Stomach (tissue), 9 donors: Measurements from ENCODE around the gene TBX6. TPM values are rescaled to one million over a fixed set of nuclear protein-coding genes. Genes with fewer than 3 reads are reported as not detected.

Experiments used
- DNase-seq, 2 donors: peaks; one replicate each; pipeline versions ENCODE4 v3.0.0 to v3.0.0-alpha.2; 2013 to 2019
- H3K27ac ChIP-seq, 5 donors: fragments of 200-600 bp in 4 of 5; sonication (generic) in 4 of 5; one replicate each; pipeline ENCODE4 v1.5.1; 2013 to 2019; ENCODE audit warnings: mild to moderate bottlenecking in 1 of 5, moderate library complexity in 1 of 5
- H3K27me3 ChIP-seq, 3 donors: fragments of 200-600 bp; sonication (generic); one replicate each; pipeline ENCODE4 v1.5.1; 2017 to 2019; ENCODE audit warnings: mixed run types in 1 of 3
- H3K36me3 ChIP-seq, 4 donors: fragments of 200-600 bp; sonication (generic); 1 replicate in 3 of 4; 2 replicates in 1 of 4; pipeline ENCODE4 v1.5.1; 2016 to 2019
- H3K4me1 ChIP-seq, 4 donors: fragments of 200-600 bp; sonication (generic); one replicate each; pipeline ENCODE4 v1.5.1; 2016 to 2019
- H3K4me3 ChIP-seq, 4 donors: fragments of 200-600 bp; sonication (generic) in 3 of 4; one replicate each; pipeline ENCODE4 v1.5.1; 2016 to 2019; ENCODE audit warnings: mild to moderate bottlenecking in 1 of 4
- H3K9me3 ChIP-seq, 4 donors: fragments of 200-600 bp; sonication (generic); one replicate each; pipeline ENCODE4 v1.5.1; 2016 to 2019
- CTCF ChIP-seq, 7 experiments: fragments of 450-650 bp in 4 of 7; fragments of 200-600 bp in 3 of 7; sonication (generic) in 3 of 7; IDR thresholded peaks; one replicate each; pipeline ENCODE4 v1.5.1; 2016 to 2019; ENCODE audit warnings: antibody characterized with exemption in 7 of 7, control low read depth in 2 of 7, mild to moderate bottlenecking in 1 of 7
- EP300 ChIP-seq: sonication (generic); formaldehyde crosslinking; IDR thresholded peaks from one replicate; pipeline ENCODE4 v1.6.1; 2017; ENCODE audit warnings: antibody characterized with exemption
- POLR2A ChIP-seq, 4 donors: fragments of 450-650 bp; IDR thresholded peaks; one replicate each; pipeline ENCODE4 v1.6.1; 2016; ENCODE audit warnings: antibody characterized with exemption in 4 of 4, control low read depth in 2 of 4, mild to moderate bottlenecking in 1 of 4, moderate library complexity in 1 of 4
- POLR2AphosphoS5 ChIP-seq, 3 donors: sonication (generic); formaldehyde crosslinking; IDR thresholded peaks; one replicate each; pipeline ENCODE4 v1.6.1; 2016; ENCODE audit warnings: antibody characterized with exemption in 3 of 3
- WGBS, 5 donors: extraction: QIAGEN DNeasy Blood & Tissue Kit in 3 of 5; methylation state at CpG; one replicate each; pipeline versions ENCODE4 v1.1.5 to v1.1.7; 2013 to 2018; 5-methylcytosine and 5-hydroxymethylcytosine counted together
- intact Hi-C: fragments of 100-400 bp; cut with DNase I; formaldehyde crosslinking; loops from one replicate; pipeline ENCODE4 v1.15.1; 2023; ENCODE audit warnings: low total_unique reads
- polyA plus RNA-seq, 3 donors: library from polyadenylated mRNA; stranded (reverse); fragments of 200-250 nt; gene quantifications; one replicate each; pipeline ENCODE4 v1.2.3, GENCODE V29; 2013
- total RNA-seq, 5 donors: library from RNA; depleted of rRNA; stranded (reverse); fragments of >200 nt; gene quantifications; one replicate each; pipeline versions ENCODE4 v1.1.0 to v1.2.3, GENCODE V29; 2014 to 2016
- donor health status: healthy with polysubstance abuse.
- donor health status: Bipolar disorder and iron deficiency.
- donor health status: healthy.

The TBX6 gene
- total and polyA plus RNA-seq, 8 donors: 1.1 to 25.0 (median 2.5) TPM; not detected in 3

- Histone ChIP-seq H3K4me1 (peaks cover 0 to 6% (median 0%) of the 10 kb centered on the region in 4 donors), H3K4me3 (no peak overlapping the region), H3K36me3 (no peaks in the 10 kb centered on the region), H3K27me3 (peaks cover 0 to 53% (median under 1%) of the 10 kb centered on the region in 3 donors), H3K9me3 (no peaks in the 10 kb centered on the region), H3K27ac (no peak overlapping the region)
- intact Hi-C loops: no loop called here
- whole genome bisulfite sequencing, 5 donors: 61 to 76% (median 63%) methylated on average over 5 of the region's 5 CpGs
- no peak for DNase-seq
- no peak for TF ChIP-seq POLR2AphosphoS5 (IDR thresholded peaks at IDR 0.05)
- no peak for TF ChIP-seq EP300
- TF ChIP-seq POLR2A (IDR thresholded peaks at IDR 0.05): no peak
- TF ChIP-seq CTCF (IDR thresholded peaks at IDR 0.05): no peak
Observed at GRCh38 chr16:30040221-30040620, 51.5 kb downstream of the TBX6 start.

Other genes with a start within 250 kb of the TBX6 start
- 10 to 100 TPM in 4 of 5 donors, 1 to 10 TPM in 1; 2.3 to 91.5 (median 54.5) TPM for gene CDIPT, start 228.7 kb downstream of the TBX6 start, total RNA-seq
- gene CDIPT, start 228.7 kb downstream of the TBX6 start, polyA plus RNA-seq: 10 to 100 TPM; 51.6 to 72.6 (median 53.9) TPM
- gene SEZ6L2, start 192.4 kb downstream of the TBX6 start, total RNA-seq: 10 to 100 TPM in 2 of 5 donors, 1 to 10 TPM in 2, not detected in 1; 6.2 to 31.4 (median 12.0) TPM
- gene SEZ6L2, start 192.4 kb downstream of the TBX6 start, polyA plus RNA-seq: 1 to 10 TPM; 1.5 to 7.7 (median 7.6) TPM
- 10 to 100 TPM in 1 of 5 donors, 1 to 10 TPM in 2, not detected in 2; 4.5 to 11.0 (median 8.4) TPM for gene ASPHD1, start 191.4 kb downstream of the TBX6 start, total RNA-seq
- 10 to 100 TPM; 11.6 to 29.8 (median 15.7) TPM for gene ASPHD1, start 191.4 kb downstream of the TBX6 start, polyA plus RNA-seq
- 100 to 1,000 TPM in 1 of 5 donors, 10 to 100 TPM in 4; 15.4 to 182 (median 35.3) TPM for gene KCTD13, start 165.7 kb downstream of the TBX6 start, total RNA-seq
- 10 to 100 TPM in 1 of 3 donors, 1 to 10 TPM in 2; 6.3 to 14.3 (median 7.4) TPM for gene KCTD13, start 165.7 kb downstream of the TBX6 start, polyA plus RNA-seq
- 100 to 1,000 TPM in 1 of 5 donors, 10 to 100 TPM in 4; 32.1 to 238 (median 60.5) TPM for gene TMEM219, start 129.8 kb downstream of the TBX6 start, total RNA-seq
- 100 to 1,000 TPM; 190 to 286 (median 212) TPM for gene TMEM219, start 129.8 kb downstream of the TBX6 start, polyA plus RNA-seq
- 100 to 1,000 TPM in 1 of 5 donors, 10 to 100 TPM in 4; 33.8 to 135 (median 36.6) TPM for gene TAOK2, start 118.1 kb downstream of the TBX6 start, total RNA-seq
- gene TAOK2, start 118.1 kb downstream of the TBX6 start, polyA plus RNA-seq: 10 to 100 TPM; 12.5 to 22.6 (median 14.5) TPM
- gene HIRIP3, start 96.3 kb downstream of the TBX6 start, total RNA-seq: 10 to 100 TPM in 1 of 5 donors, 1 to 10 TPM in 4; 1.8 to 13.4 (median 5.1) TPM
- gene HIRIP3, start 96.3 kb downstream of the TBX6 start, polyA plus RNA-seq: 10 to 100 TPM; 13.6 to 14.8 (median 13.7) TPM
- gene INO80E, start 95.7 kb downstream of the TBX6 start, total RNA-seq: 100 to 1,000 TPM in 1 of 5 donors, 10 to 100 TPM in 3, 1 to 10 TPM in 1; 3.5 to 319 (median 18.2) TPM
- gene INO80E, start 95.7 kb downstream of the TBX6 start, polyA plus RNA-seq: 100 to 1,000 TPM in 1 of 3 donors, 10 to 100 TPM in 2; 45.7 to 109 (median 59.0) TPM
- 10 to 100 TPM in 1 of 5 donors, under 1 TPM in 1, not detected in 3; 0.72 to 20.9 TPM for gene DOC2A, start 80.9 kb downstream of the TBX6 start, total RNA-seq
- gene DOC2A, start 80.9 kb downstream of the TBX6 start, polyA plus RNA-seq: 1 to 10 TPM in 1 of 3 donors, under 1 TPM in 1, not detected in 1; 0.75 to 2.8 TPM
- not detected for gene C16orf92, start 68.7 kb downstream of the TBX6 start, total RNA-seq
- not detected for gene C16orf92, start 68.7 kb downstream of the TBX6 start, polyA plus RNA-seq
- gene TLCD3B, start 60.7 kb downstream of the TBX6 start, total RNA-seq: under 1 TPM in 1 of 5 donors, not detected in 4; 0.92 TPM
- gene TLCD3B, start 60.7 kb downstream of the TBX6 start, polyA plus RNA-seq: under 1 TPM in 1 of 3 donors, not detected in 2; 0.18 TPM
- gene ALDOA, start 26.2 kb downstream of the TBX6 start, total RNA-seq: 1,000 to 10,000 TPM in 1 of 5 donors, 100 to 1,000 TPM in 4; 180 to 2,515 (median 698) TPM
- gene ALDOA, start 26.2 kb downstream of the TBX6 start, polyA plus RNA-seq: 1,000 to 10,000 TPM in 1 of 3 donors, 100 to 1,000 TPM in 2; 740 to 1,310 (median 887) TPM
- 10 to 100 TPM; 21.4 to 86.1 (median 63.6) TPM for gene PPP4C, start 15.9 kb downstream of the TBX6 start, total RNA-seq
- 100 to 1,000 TPM in 1 of 3 donors, 10 to 100 TPM in 2; 76.1 to 118 (median 93.3) TPM for gene PPP4C, start 15.9 kb downstream of the TBX6 start, polyA plus RNA-seq
- gene YPEL3, start 4.3 kb upstream of the TBX6 start, total RNA-seq: 100 to 1,000 TPM in 1 of 5 donors, 10 to 100 TPM in 4; 13.9 to 116 (median 37.9) TPM
- gene YPEL3, start 4.3 kb upstream of the TBX6 start, polyA plus RNA-seq: 100 to 1,000 TPM; 103 to 162 (median 111) TPM
- gene GDPD3, start 21.6 kb upstream of the TBX6 start, total RNA-seq: 100 to 1,000 TPM in 1 of 5 donors, 1 to 10 TPM in 4; 1.8 to 178 (median 7.2) TPM
- 10 to 100 TPM in 1 of 3 donors, 1 to 10 TPM in 2; 4.4 to 15.9 (median 4.6) TPM for gene GDPD3, start 21.6 kb upstream of the TBX6 start, polyA plus RNA-seq
- gene MAPK3, start 31.3 kb upstream of the TBX6 start, total RNA-seq: 100 to 1,000 TPM in 3 of 5 donors, 10 to 100 TPM in 2; 21.5 to 290 (median 111) TPM
- gene MAPK3, start 31.3 kb upstream of the TBX6 start, polyA plus RNA-seq: 100 to 1,000 TPM in 1 of 3 donors, 10 to 100 TPM in 2; 39.9 to 203 (median 68.2) TPM
- gene CORO1A, start 91.7 kb upstream of the TBX6 start, total RNA-seq: 10 to 100 TPM; 13.0 to 30.3 (median 18.7) TPM
- gene CORO1A, start 91.7 kb upstream of the TBX6 start, polyA plus RNA-seq: 10 to 100 TPM; 34.2 to 42.5 (median 37.3) TPM
- 100 to 1,000 TPM in 2 of 5 donors, 10 to 100 TPM in 2, not detected in 1; 21.3 to 415 (median 168) TPM for gene BOLA2B, start 101.7 kb upstream of the TBX6 start, total RNA-seq
- gene BOLA2B, start 101.7 kb upstream of the TBX6 start, polyA plus RNA-seq: 100 to 1,000 TPM; 281 to 322 (median 321) TPM
- 10 to 100 TPM in 3 of 5 donors, 1 to 10 TPM in 2; 2.3 to 86.9 (median 19.0) TPM for gene SLX1A, start 102.0 kb upstream of the TBX6 start, total RNA-seq
- 10 to 100 TPM; 80.8 to 86.0 (median 84.2) TPM for gene SLX1A, start 102.0 kb upstream of the TBX6 start, polyA plus RNA-seq
- 100 to 1,000 TPM in 1 of 5 donors, 10 to 100 TPM in 3, 1 to 10 TPM in 1; 4.2 to 118 (median 63.6) TPM for gene SULT1A3, start 107.3 kb upstream of the TBX6 start, total RNA-seq
- 10 to 100 TPM; 23.8 to 53.2 (median 42.2) TPM for gene SULT1A3, start 107.3 kb upstream of the TBX6 start, polyA plus RNA-seq
- gene NPIPB13, start 156.6 kb upstream of the TBX6 start, total RNA-seq: 1 to 10 TPM in 4 of 5 donors, not detected in 1; 1.6 to 6.4 (median 3.0) TPM
- gene NPIPB13, start 156.6 kb upstream of the TBX6 start, polyA plus RNA-seq: 1 to 10 TPM; 1.7 to 5.5 (median 2.6) TPM